K562 (cell line): Measurements from ENCODE around the gene MTPN. TPM values are rescaled to one million over a fixed set of nuclear protein-coding genes. Genes with fewer than 3 reads are reported as not detected.

Experiments
- BACH1 ChIP-seq: fragments of 200-800 bp; sonication (Bioruptor generic); IDR thresholded peaks from 2 replicates; pipeline ENCODE4 v1.6.1; 2016; ENCODE audit warnings: missing genetic modification characterization, missing compliant biosample characterization
- DPF2 ChIP-seq: fragments of 450-650 bp; IDR thresholded peaks from 2 replicates; pipeline ENCODE4 v1.6.1; 2016
- ELF4 ChIP-seq: fragments of 450-650 bp; formaldehyde crosslinking; IDR thresholded peaks from 2 replicates; pipeline ENCODE4 v1.4.0; 2022; ENCODE audit warnings: missing genetic modification characterization
- ETV1 ChIP-seq: fragments of 450-650 bp; conservative IDR thresholded peaks from 2 replicates; pipeline ENCODE4 v1.6.1; 2016; ENCODE audit warnings: missing genetic modification characterization, control low read depth, low read depth, missing compliant biosample characterization
- EZH2 ChIP-seq: IDR thresholded peaks from 2 replicates; pipeline ENCODE4 v1.6.1; 2012; ENCODE audit warnings: low read depth, mild to moderate bottlenecking, inconsistent platforms, low read length, borderline replicate concordance
- FUS ChIP-seq: fragments of 200-400 bp; formaldehyde crosslinking; optimal IDR thresholded peaks from 2 replicates; pipeline ENCODE3; 2017; ENCODE audit warnings: low read depth, low read length
- HDAC8 ChIP-seq: fragments of 450-650 bp; IDR thresholded peaks from 2 replicates; pipeline ENCODE4 v1.6.1; 2016; ENCODE audit warnings: mild to moderate bottlenecking, missing genetic modification characterization, moderate library complexity, missing compliant biosample characterization
- MYC ChIP-seq, 2 experiments: fragments of 250-450 bp in 1 of 2; sonication (Bioruptor Pico) in 1 of 2; IDR thresholded peaks; 2 replicates each; pipeline versions ENCODE4 v1.5.1 to v1.6.1; 2012 to 2021; ENCODE audit warnings: low read depth in 2 of 2, borderline replicate concordance in 1 of 2, improper control_type of control experiment in 1 of 2, low read length in 1 of 2, mild to moderate bottlenecking in 1 of 2, moderate library complexity in 1 of 2
- PCBP2 ChIP-seq: fragments of 200-400 bp; formaldehyde crosslinking; IDR thresholded peaks from 2 replicates; pipeline ENCODE4 v1.6.1; 2018; ENCODE audit warnings: low read length, low read depth, mild to moderate bottlenecking, moderate library complexity; ENCODE audit not compliant: poor library complexity, severe bottlenecking
- RBM25 ChIP-seq: fragments of 200-400 bp; formaldehyde crosslinking; IDR thresholded peaks from 2 replicates; pipeline ENCODE4 v1.6.1; 2018; ENCODE audit warnings: low read length, low read depth, moderate library complexity; ENCODE audit not compliant: severe bottlenecking
- ZBTB8A ChIP-seq: fragments of 450-650 bp; IDR thresholded peaks from 2 replicates; pipeline ENCODE4 v1.6.1; 2018; ENCODE audit warnings: mild to moderate bottlenecking, moderate library complexity; ENCODE audit not compliant: partially characterized antibody
- ZNF121 ChIP-seq: sonication (generic); formaldehyde crosslinking; conservative IDR thresholded peaks from 2 replicates; pipeline ENCODE4 v1.8.0; 2022; ENCODE audit warnings: missing genetic modification reagents
- ZNF384 ChIP-seq: IDR thresholded peaks from 2 replicates; pipeline ENCODE4 v1.6.1; 2012; ENCODE audit warnings: low read depth, low read length, improper control_type of control experiment
- ZNF699 ChIP-seq: fragments of 250-450 bp; sonication (Bioruptor Pico); IDR thresholded peaks from 2 replicates; pipeline ENCODE4 v1.8.0; 2021; ENCODE audit warnings: mild to moderate bottlenecking, moderate library complexity; ENCODE audit not compliant: insufficient replicate concordance
- polyA plus RNA-seq, 8 experiments: library from polyadenylated mRNA; depleted of rRNA in 4 of 8; stranded (reverse) in 5 of 8; unstranded in 3 of 8; fragments of >200 nt; fragmentation: Nextera tagmentation in 2 of 8; fragmentation: Illumina TruSeq in 1 of 8; extraction: Ambion mirVana in 2 of 8; extraction: Trizol in 1 of 8; gene quantifications; 2 replicates each; pipeline versions ENCODE4 v1.2.1 to v1.2.3, GENCODE V29; 2011 to 2014; ENCODE audit warnings: inconsistent platforms in 1 of 8, missing spikeins in 1 of 8
- total RNA-seq, 7 experiments: library from RNA; depleted of rRNA in 6 of 7; stranded (reverse); fragments of >200 nt in 6 of 7; fragmentation: Illumina TruSeq in 2 of 7; extraction: Trizol in 2 of 7; gene quantifications; 2 replicates each; pipeline versions ENCODE4 v1.2.1 to v1.2.3, GENCODE V29; 2011 to 2021; ENCODE audit warnings: low replicate concordance in 1 of 7
- TF ChIP-seq, protein P1 (sequence below): fragments of 250-450 bp; sonication (Bioruptor Pico); IDR thresholded peaks from 2 replicates; pipeline ENCODE4 v1.4.0; 2020; ENCODE audit warnings: mild to moderate bottlenecking, moderate library complexity, borderline replicate concordance
- TF ChIP-seq, protein P2 (sequence below): IDR thresholded peaks from 2 replicates; pipeline ENCODE4 v1.6.1; 2016; ENCODE audit warnings: missing genetic modification characterization, missing compliant biosample characterization
- TF ChIP-seq, protein P3 (sequence below): IDR thresholded peaks from 3 replicates; pipeline ENCODE4 v1.6.1; 2011; ENCODE audit warnings: borderline replicate concordance, mild to moderate bottlenecking; ENCODE audit not compliant: insufficient read length, insufficient read depth
- TF ChIP-seq, protein P4 (sequence below): sonication (generic); formaldehyde crosslinking; IDR thresholded peaks from 2 replicates; pipeline ENCODE4 v1.5.0; 2020; ENCODE audit warnings: missing genetic modification reagents
- TF ChIP-seq, protein P5 (sequence below): fragments of 450-650 bp; IDR thresholded peaks from 2 replicates; pipeline ENCODE4 v1.6.1; 2017; ENCODE audit warnings: antibody characterized with exemption

The MTPN gene
- total and polyA plus RNA-seq, 9 of the 15 experiments (the other 6 are each of a cell fraction or from before 2014, with no cell fraction given) = 68.5 to 261 (median 156) TPM

DNA sequence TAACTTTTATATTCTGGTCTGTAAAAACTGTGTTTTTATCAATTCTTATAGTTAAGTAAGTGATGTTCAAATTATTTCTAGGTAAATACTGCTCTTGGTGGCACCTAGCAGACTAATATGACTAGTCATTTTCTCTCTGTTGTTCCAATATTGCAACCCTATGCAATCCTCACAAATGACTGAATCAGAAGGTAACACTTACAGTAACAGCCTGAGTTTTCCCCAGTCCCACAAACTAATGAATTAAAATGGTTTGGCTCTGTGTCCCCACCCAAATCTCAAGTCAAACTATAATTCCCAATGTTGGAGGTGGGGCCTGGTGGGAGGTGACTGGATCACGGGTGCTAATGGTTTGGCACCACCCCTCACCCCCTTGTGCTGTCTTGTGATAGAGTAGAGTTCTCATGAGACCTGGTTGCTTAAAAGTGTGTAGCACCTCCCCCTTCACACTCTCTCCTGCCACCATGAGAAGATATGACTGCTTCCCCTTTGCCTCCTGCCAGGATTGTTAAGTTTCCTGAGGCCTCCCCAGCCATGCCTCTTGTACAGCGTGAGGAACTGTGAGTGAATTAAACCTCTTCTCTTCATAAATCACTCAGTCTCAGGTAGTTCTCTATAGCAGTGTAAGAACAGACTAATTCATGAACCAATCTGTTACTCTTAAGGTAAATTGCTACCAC lies 43.5 kb downstream of the MTPN start (continued):
- TF ChIP-seq MYC (IDR thresholded peaks at IDR 0.05; ENCODE audit: low read depth, low read length) = peak; percentile 27; the same call in 1 of the 2 replicates
- TF ChIP-seq MYC (CRISPR knock-in tag; IDR thresholded peaks at IDR 0.05; ENCODE audit: borderline replicate concordance, low read depth) = no peak
- TF ChIP-seq, protein P1, sequence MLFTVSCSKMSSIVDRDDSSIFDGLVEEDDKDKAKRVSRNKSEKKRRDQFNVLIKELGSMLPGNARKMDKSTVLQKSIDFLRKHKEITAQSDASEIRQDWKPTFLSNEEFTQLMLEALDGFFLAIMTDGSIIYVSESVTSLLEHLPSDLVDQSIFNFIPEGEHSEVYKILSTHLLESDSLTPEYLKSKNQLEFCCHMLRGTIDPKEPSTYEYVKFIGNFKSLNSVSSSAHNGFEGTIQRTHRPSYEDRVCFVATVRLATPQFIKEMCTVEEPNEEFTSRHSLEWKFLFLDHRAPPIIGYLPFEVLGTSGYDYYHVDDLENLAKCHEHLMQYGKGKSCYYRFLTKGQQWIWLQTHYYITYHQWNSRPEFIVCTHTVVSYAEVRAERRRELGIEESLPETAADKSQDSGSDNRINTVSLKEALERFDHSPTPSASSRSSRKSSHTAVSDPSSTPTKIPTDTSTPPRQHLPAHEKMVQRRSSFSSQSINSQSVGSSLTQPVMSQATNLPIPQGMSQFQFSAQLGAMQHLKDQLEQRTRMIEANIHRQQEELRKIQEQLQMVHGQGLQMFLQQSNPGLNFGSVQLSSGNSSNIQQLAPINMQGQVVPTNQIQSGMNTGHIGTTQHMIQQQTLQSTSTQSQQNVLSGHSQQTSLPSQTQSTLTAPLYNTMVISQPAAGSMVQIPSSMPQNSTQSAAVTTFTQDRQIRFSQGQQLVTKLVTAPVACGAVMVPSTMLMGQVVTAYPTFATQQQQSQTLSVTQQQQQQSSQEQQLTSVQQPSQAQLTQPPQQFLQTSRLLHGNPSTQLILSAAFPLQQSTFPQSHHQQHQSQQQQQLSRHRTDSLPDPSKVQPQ = no peak
- TF ChIP-seq FUS = no peak
- TF ChIP-seq RBM25 = no peak
- TF ChIP-seq, protein P2, sequence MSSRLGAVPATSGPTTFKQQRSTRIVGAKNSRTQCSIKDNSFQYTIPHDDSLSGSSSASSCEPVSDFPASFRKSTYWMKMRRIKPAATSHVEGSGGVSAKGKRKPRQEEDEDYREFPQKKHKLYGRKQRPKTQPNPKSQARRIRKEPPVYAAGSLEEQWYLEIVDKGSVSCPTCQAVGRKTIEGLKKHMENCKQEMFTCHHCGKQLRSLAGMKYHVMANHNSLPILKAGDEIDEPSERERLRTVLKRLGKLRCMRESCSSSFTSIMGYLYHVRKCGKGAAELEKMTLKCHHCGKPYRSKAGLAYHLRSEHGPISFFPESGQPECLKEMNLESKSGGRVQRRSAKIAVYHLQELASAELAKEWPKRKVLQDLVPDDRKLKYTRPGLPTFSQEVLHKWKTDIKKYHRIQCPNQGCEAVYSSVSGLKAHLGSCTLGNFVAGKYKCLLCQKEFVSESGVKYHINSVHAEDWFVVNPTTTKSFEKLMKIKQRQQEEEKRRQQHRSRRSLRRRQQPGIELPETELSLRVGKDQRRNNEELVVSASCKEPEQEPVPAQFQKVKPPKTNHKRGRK (tag) = no peak; the same call in 1 of the 2 replicates
- TF ChIP-seq, protein P3, sequence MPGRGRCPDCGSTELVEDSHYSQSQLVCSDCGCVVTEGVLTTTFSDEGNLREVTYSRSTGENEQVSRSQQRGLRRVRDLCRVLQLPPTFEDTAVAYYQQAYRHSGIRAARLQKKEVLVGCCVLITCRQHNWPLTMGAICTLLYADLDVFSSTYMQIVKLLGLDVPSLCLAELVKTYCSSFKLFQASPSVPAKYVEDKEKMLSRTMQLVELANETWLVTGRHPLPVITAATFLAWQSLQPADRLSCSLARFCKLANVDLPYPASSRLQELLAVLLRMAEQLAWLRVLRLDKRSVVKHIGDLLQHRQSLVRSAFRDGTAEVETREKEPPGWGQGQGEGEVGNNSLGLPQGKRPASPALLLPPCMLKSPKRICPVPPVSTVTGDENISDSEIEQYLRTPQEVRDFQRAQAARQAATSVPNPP = no peak
- no peak for TF ChIP-seq ZNF121 (CRISPR knock-in tag)
- TF ChIP-seq, protein P4, sequence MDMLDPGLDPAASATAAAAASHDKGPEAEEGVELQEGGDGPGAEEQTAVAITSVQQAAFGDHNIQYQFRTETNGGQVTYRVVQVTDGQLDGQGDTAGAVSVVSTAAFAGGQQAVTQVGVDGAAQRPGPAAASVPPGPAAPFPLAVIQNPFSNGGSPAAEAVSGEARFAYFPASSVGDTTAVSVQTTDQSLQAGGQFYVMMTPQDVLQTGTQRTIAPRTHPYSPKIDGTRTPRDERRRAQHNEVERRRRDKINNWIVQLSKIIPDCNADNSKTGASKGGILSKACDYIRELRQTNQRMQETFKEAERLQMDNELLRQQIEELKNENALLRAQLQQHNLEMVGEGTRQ (CRISPR knock-in tag) = no peak
- TF ChIP-seq ZNF699 (CRISPR knock-in tag) = no peak
- TF ChIP-seq ETV1 (tag) = no peak
- TF ChIP-seq HDAC8 (tag) = 0 out of 2 replicates have a peak, but pooled peaks have one; percentile 43
- no peak for TF ChIP-seq ELF4 (CRISPR knock-in tag)
- TF ChIP-seq, protein P5, sequence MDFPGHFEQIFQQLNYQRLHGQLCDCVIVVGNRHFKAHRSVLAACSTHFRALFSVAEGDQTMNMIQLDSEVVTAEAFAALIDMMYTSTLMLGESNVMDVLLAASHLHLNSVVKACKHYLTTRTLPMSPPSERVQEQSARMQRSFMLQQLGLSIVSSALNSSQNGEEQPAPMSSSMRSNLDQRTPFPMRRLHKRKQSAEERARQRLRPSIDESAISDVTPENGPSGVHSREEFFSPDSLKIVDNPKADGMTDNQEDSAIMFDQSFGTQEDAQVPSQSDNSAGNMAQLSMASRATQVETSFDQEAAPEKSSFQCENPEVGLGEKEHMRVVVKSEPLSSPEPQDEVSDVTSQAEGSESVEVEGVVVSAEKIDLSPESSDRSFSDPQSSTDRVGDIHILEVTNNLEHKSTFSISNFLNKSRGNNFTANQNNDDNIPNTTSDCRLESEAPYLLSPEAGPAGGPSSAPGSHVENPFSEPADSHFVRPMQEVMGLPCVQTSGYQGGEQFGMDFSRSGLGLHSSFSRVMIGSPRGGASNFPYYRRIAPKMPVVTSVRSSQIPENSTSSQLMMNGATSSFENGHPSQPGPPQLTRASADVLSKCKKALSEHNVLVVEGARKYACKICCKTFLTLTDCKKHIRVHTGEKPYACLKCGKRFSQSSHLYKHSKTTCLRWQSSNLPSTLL = no peak
- no peak for TF ChIP-seq DPF2
- TF ChIP-seq BACH1 (tag) = no peak
- no peak for TF ChIP-seq ZNF384
- no peak for TF ChIP-seq PCBP2
- TF ChIP-seq ZBTB8A = no peak
- TF ChIP-seq EZH2 = no peak
